HL-60 (cell line): ENCODE measurements around the gene S100A5.

Experiments
- DNase-seq, 2 experiments: peaks; one replicate each; pipeline ENCODE4 v3.0.0-alpha.2; 2010 to 2020; ENCODE audit warnings: low read depth in 1 of 2, low spot score in 1 of 2
- H3K27ac ChIP-seq: fragments of 250-450 bp; sonication (Bioruptor Pico); replicated peaks from 2 replicates; pipeline ENCODE4 v1.5.1; 2020; ENCODE audit warnings: mild to moderate bottlenecking, moderate library complexity
- H3K27me3 ChIP-seq: fragments of 250-450 bp; sonication (Bioruptor Pico); 2 replicates; pipeline ENCODE4 v1.5.1; 2021; ENCODE audit warnings: mild to moderate bottlenecking, moderate library complexity; ENCODE audit not compliant: insufficient read depth, poor library complexity, severe bottlenecking
- H3K4me3 ChIP-seq: replicated peaks from 2 replicates; pipeline ENCODE4 v1.5.1; 2011; ENCODE audit warnings: mild to moderate bottlenecking, control low read depth, low read length; ENCODE audit not compliant: insufficient read depth
- CTCF ChIP-seq: IDR thresholded peaks from one replicate; pipeline ENCODE4 v1.5.1; 2011; ENCODE audit warnings: low read length, control low read depth, inconsistent platforms; ENCODE audit not compliant: insufficient read depth
- GABPA ChIP-seq: IDR thresholded peaks from 2 replicates; pipeline ENCODE4 v1.6.1; 2012; ENCODE audit warnings: low read depth
- POLR2AphosphoS5 ChIP-seq: IDR thresholded peaks from 2 replicates; pipeline ENCODE4 v1.6.1; 2012; ENCODE audit warnings: low read depth
- REST ChIP-seq: IDR thresholded peaks from 2 replicates; pipeline ENCODE4 v1.6.1; 2012; ENCODE audit warnings: low read depth; ENCODE audit not compliant: insufficient replicate concordance
- SPI1 ChIP-seq: IDR thresholded peaks from 2 replicates; pipeline ENCODE4 v1.6.1; 2012; ENCODE audit warnings: low read depth, mild to moderate bottlenecking, borderline replicate concordance

S100A5 gene

GRCh38 chr1:153543736-153544135 is 3.0 kb upstream of the S100A5 start:
- H3K27me3 ChIP-seq: no peaks in the 10 kb centered on the region
- H3K27ac ChIP-seq: no peak overlapping the region
- H3K4me3 ChIP-seq: no peak overlapping the region
- DNase-seq: no peak
- no peak for TF ChIP-seq CTCF
- TF ChIP-seq GABPA: no peak
- no peak for TF ChIP-seq POLR2AphosphoS5
- no peak for TF ChIP-seq REST
- TF ChIP-seq SPI1: no peak

GRCh38 chr1:153542956-153543711 is 2.4 kb upstream of the S100A5 start:
- peak overlapping the region; percentile 52 for H3K27ac ChIP-seq
- no peak for TF ChIP-seq POLR2AphosphoS5
- no peak for TF ChIP-seq GABPA
- TF ChIP-seq CTCF: no peak
- no peak for TF ChIP-seq REST
- TF ChIP-seq SPI1: no peak
- H3K27me3 ChIP-seq: no peaks in the 10 kb centered on the region
- DNase-seq: no peak
- H3K4me3 ChIP-seq: no peak overlapping the region

- no peaks in the 10 kb centered on the region for H3K27me3 ChIP-seq
- no peak overlapping the region for H3K4me3 ChIP-seq
- DNase-seq: no peak
- TF ChIP-seq REST: no peak
- TF ChIP-seq GABPA: no peak
- no peak for TF ChIP-seq POLR2AphosphoS5
- no peak for TF ChIP-seq SPI1
- H3K27ac ChIP-seq: peak overlapping the region; percentile 52
Observed at GRCh38 chr1:153541641-153542590, 1.2 kb upstream of the S100A5 start.
